ENCODE measurements around the gene ALOXE3.
A peak's percentile ranks its signal among the peaks of the same experiment; 100 is the strongest.

ALOXE3 gene

GRCh38 chr17:8060274-8060673, 58.0 kb downstream of the ALOXE3 start:
- peak; percentile 68 for DNase-seq (ENCODE audit: extremely low spot score)
- ChIA-PET CTCF (interaction anchor here (0.7 to 11.4 kb wide), 43 partner anchors 8 to 834 kb away, joined by 3 to 299 read pairs (median 4); partner anchors contain the start of genes ALOX12B, ALOXE3, BORCS6 and CNTROB), POLR2A (no interaction called here)
- TF ChIP-seq CTCF (IDR thresholded peaks at IDR 0.05; ENCODE audit: control extremely low read depth, extremely low read depth, low read depth, missing control alignments) = peak; percentile 69

GRCh38 chr17:8059131-8059530, 59.2 kb downstream of the ALOXE3 start:
- no peak for TF ChIP-seq CTCF (IDR thresholded peaks at IDR 0.05; ENCODE audit: control extremely low read depth, extremely low read depth, low read depth, missing control alignments)
- CTCF ChIA-PET = interaction anchor here (0.7 to 11.4 kb wide), 18 partner anchors 11 to 402 kb away, joined by 3 to 299 read pairs (median 13); partner anchors contain the start of genes ALOX12B, ALOXE3, CNTROB and GUCY2D
- DNase-seq (ENCODE audit: extremely low spot score) = no peak
- POLR2A ChIA-PET = no interaction called here

- ChIA-PET POLR2A (no interaction called here), CTCF (interaction anchor here (0.7 to 11.4 kb wide), 42 partner anchors 9 to 370 kb away, joined by 3 to 299 read pairs (median 5); partner anchors contain the start of genes ALOX12B, ALOXE3, GUCY2D and KDM6B)
- peak; percentile 79 for DNase-seq (ENCODE audit: extremely low spot score)
- TF ChIP-seq CTCF (IDR thresholded peaks at IDR 0.05; ENCODE audit: control extremely low read depth, extremely low read depth, low read depth, missing control alignments) = peak; percentile 74
Measured at GRCh38 chr17:8057691-8058114, 60.6 kb downstream of the ALOXE3 start.

- DNase-seq (ENCODE audit: extremely low spot score) = no peak
- POLR2A ChIA-PET = no interaction called here
- CTCF ChIA-PET = interaction anchor here (0.7 to 11.4 kb wide), 42 partner anchors 9 to 369 kb away, joined by 3 to 299 read pairs (median 5); partner anchors contain the start of genes ALOX12B, ALOXE3, GUCY2D and KDM6B
- no peak for TF ChIP-seq CTCF (IDR thresholded peaks at IDR 0.05; ENCODE audit: control extremely low read depth, extremely low read depth, low read depth, missing control alignments)
Measured at GRCh38 chr17:8056976-8057625, 61.2 kb downstream of the ALOXE3 start.

- ChIA-PET CTCF (interaction anchor here (1.0 to 11.4 kb wide), 31 partner anchors 8 to 368 kb away, joined by 3 to 299 read pairs (median 8); partner anchors contain the start of genes ALOX12B, ALOXE3, GUCY2D and RNF227), POLR2A (no interaction called here)
- no peak for TF ChIP-seq CTCF (IDR thresholded peaks at IDR 0.05; ENCODE audit: control extremely low read depth, extremely low read depth, low read depth, missing control alignments)
- DNase-seq (ENCODE audit: extremely low spot score) = peak; percentile 60
Measured at GRCh38 chr17:8056232-8056975, 61.9 kb downstream of the ALOXE3 start.

- DNase-seq (ENCODE audit: extremely low spot score) = no peak
- CTCF ChIA-PET = interaction anchor here (1.0 to 11.4 kb wide), 23 partner anchors 10 to 368 kb away, joined by 3 to 299 read pairs (median 13); partner anchors contain the start of genes ALOX12B, ALOXE3, GUCY2D and RNF227
- no peak for TF ChIP-seq CTCF (IDR thresholded peaks at IDR 0.05; ENCODE audit: control extremely low read depth, extremely low read depth, low read depth, missing control alignments)
- POLR2A ChIA-PET = no interaction called here
Measured at GRCh38 chr17:8055851-8056231, 62.5 kb downstream of the ALOXE3 start.
